CD14-positive monocyte (primary cell): ENCODE measurements around the gene KDM5C. TPM values are rescaled to one million over a fixed set of nuclear protein-coding genes. Genes with fewer than 3 reads are reported as not detected.

Source experiments
- DNase-seq, 3 donors: peaks; one replicate each; pipeline ENCODE4 v3.0.0-alpha.2; 2011 to 2022
- H2AFZ ChIP-seq: 2 replicates; pipeline ENCODE4 v1.6.0; 2012; ENCODE audit warnings: mild to moderate bottlenecking, low read depth, low read length, inconsistent platforms; ENCODE audit not compliant: insufficient read depth, poor library complexity, severe bottlenecking
- H3K27ac ChIP-seq, 2 donors: 1 replicate in 1 of 2; 2 replicates in 1 of 2; pipeline ENCODE4 v1.5.1; 2012 to 2013; ENCODE audit warnings: low read length in 2 of 2, control low read depth in 1 of 2, inconsistent platforms in 1 of 2, low read depth in 1 of 2, mild to moderate bottlenecking in 1 of 2
- H3K27me3 ChIP-seq, 2 donors: one replicate each; pipeline versions ENCODE4 v1.6.0 to v1.6.1; 2011 to 2013; ENCODE audit warnings: low read length in 2 of 2; ENCODE audit not compliant: control insufficient read depth in 2 of 2, insufficient read depth in 2 of 2
- H3K36me3 ChIP-seq, 2 donors: replicated peaks in 1 of 2; 1 replicate in 1 of 2; 2 replicates in 1 of 2; pipeline versions ENCODE4 v1.5.1 to v1.6.1; 2012 to 2013; ENCODE audit warnings: low read length in 2 of 2, control low read depth in 1 of 2, inconsistent platforms in 1 of 2, mild to moderate bottlenecking in 1 of 2; ENCODE audit not compliant: insufficient read depth in 2 of 2, control insufficient read depth in 1 of 2
- H3K4me1 ChIP-seq, 2 donors: 1 replicate in 1 of 2; 2 replicates in 1 of 2; pipeline versions ENCODE4 v1.5.1 to v1.6.1; 2012 to 2013; ENCODE audit warnings: low read length in 2 of 2, control low read depth in 1 of 2, inconsistent platforms in 1 of 2, mild to moderate bottlenecking in 1 of 2, moderate library complexity in 1 of 2; ENCODE audit not compliant: insufficient read depth in 2 of 2, control insufficient read depth in 1 of 2
- H3K4me2 ChIP-seq: replicated peaks from 2 replicates; pipeline ENCODE3; 2012; ENCODE audit warnings: low read length, moderate library complexity, mild to moderate bottlenecking; ENCODE audit not compliant: poor library complexity, severe bottlenecking; ENCODE audit errors: extremely low read depth
- H3K4me3 ChIP-seq, 3 experiments: fragments of 200-600 bp in 1 of 3; sonication (generic) in 1 of 3; replicated peaks in 1 of 3; 1 replicate in 2 of 3; 2 replicates in 1 of 3; pipeline ENCODE4 v1.5.1; 2011 to 2013; ENCODE audit warnings: low read length in 3 of 3, mild to moderate bottlenecking in 3 of 3, control low read depth in 2 of 3, low read depth in 2 of 3, inconsistent platforms in 1 of 3, moderate library complexity in 1 of 3
- H3K79me2 ChIP-seq: 2 replicates; pipeline ENCODE4 v1.6.0; 2012; ENCODE audit warnings: mild to moderate bottlenecking, control low read depth, inconsistent platforms, low read length, moderate library complexity; ENCODE audit not compliant: insufficient read depth
- H3K9ac ChIP-seq: 2 replicates; pipeline ENCODE4 v1.6.0; 2017; ENCODE audit warnings: low read length, mild to moderate bottlenecking; ENCODE audit not compliant: insufficient read depth, poor library complexity, severe bottlenecking
- H3K9me3 ChIP-seq, 2 donors: replicated peaks in 1 of 2; 1 replicate in 1 of 2; 2 replicates in 1 of 2; pipeline versions ENCODE4 v1.5.1 to v1.6.1; 2012 to 2013; ENCODE audit warnings: low read length in 2 of 2, control low read depth in 1 of 2; ENCODE audit not compliant: control insufficient read depth in 1 of 2, insufficient read depth in 1 of 2
- H4K20me1 ChIP-seq: 2 replicates; pipeline ENCODE4 v1.6.0; 2012; ENCODE audit warnings: mild to moderate bottlenecking, low read length, control low read depth, moderate library complexity; ENCODE audit not compliant: insufficient read depth
- H3K27ac Mint-ChIP-seq, 7 donors: one replicate each; pipeline ENCODE4 v1.8.0; 2020; ENCODE audit warnings: mild to moderate bottlenecking in 7 of 7, mixed read lengths in 7 of 7, moderate library complexity in 6 of 7, inconsistent platforms in 2 of 7
- H3K27me3 Mint-ChIP-seq, 3 donors: one replicate each; pipeline ENCODE4 v1.8.0; 2021 to 2022; ENCODE audit warnings: low read depth in 3 of 3, mild to moderate bottlenecking in 3 of 3, mixed read lengths in 3 of 3, moderate library complexity in 3 of 3, inconsistent platforms in 1 of 3
- H3K36me3 Mint-ChIP-seq, 2 donors: one replicate each; pipeline ENCODE4 v1.8.0; 2020; ENCODE audit warnings: mixed read lengths in 2 of 2, inconsistent platforms in 1 of 2, mild to moderate bottlenecking in 1 of 2
- H3K4me1 Mint-ChIP-seq: one replicate; pipeline ENCODE4 v1.8.0; 2020; ENCODE audit warnings: mild to moderate bottlenecking, mixed read lengths
- H3K4me3 Mint-ChIP-seq, 2 donors: one replicate each; pipeline ENCODE4 v1.8.0; 2020; ENCODE audit warnings: mild to moderate bottlenecking in 2 of 2, mixed read lengths in 2 of 2, moderate library complexity in 1 of 2
- H3K9me3 Mint-ChIP-seq, 7 donors: one replicate each; pipeline ENCODE4 v1.8.0; 2020 to 2022; ENCODE audit warnings: mixed read lengths in 7 of 7, mild to moderate bottlenecking in 6 of 7, moderate library complexity in 6 of 7, inconsistent platforms in 2 of 7
- CTCF ChIP-seq: fragments of 200-600 bp; IDR thresholded peaks from one replicate; pipeline ENCODE4 v1.8.0; 2022; ENCODE audit warnings: antibody characterized with exemption, mild to moderate bottlenecking
- WGBS: methylation state at CpG from one replicate; pipeline ENCODE4 v1.1.5; 2013; ENCODE audit warnings: missing lambda C conversion rate; ENCODE audit not compliant: insufficient coverage; 5-methylcytosine and 5-hydroxymethylcytosine counted together
- intact Hi-C, 2 donors: fragments of 100-400 bp; cut with micrococcal nuclease; formaldehyde crosslinking; loops; one replicate each; pipeline versions ENCODE4 v1.15.0 to v1.15.1; 2023
- polyA plus RNA-seq, 3 donors: library from polyadenylated mRNA; depleted of rRNA in 1 of 3; unstranded in 2 of 3; stranded (reverse) in 1 of 3; fragments of 300-500 nt in 2 of 3; fragments of >200 nt in 1 of 3; fragmentation: Illumina TruSeq in 2 of 3; gene quantifications; 1 replicate in 2 of 3; 2 replicates in 1 of 3; pipeline ENCODE4 v1.2.3, GENCODE V29; 2012 to 2021

Gene KDM5C
- polyA plus RNA-seq, 3 donors: 13.3 to 93.6 (median 16.7) TPM

DNA sequence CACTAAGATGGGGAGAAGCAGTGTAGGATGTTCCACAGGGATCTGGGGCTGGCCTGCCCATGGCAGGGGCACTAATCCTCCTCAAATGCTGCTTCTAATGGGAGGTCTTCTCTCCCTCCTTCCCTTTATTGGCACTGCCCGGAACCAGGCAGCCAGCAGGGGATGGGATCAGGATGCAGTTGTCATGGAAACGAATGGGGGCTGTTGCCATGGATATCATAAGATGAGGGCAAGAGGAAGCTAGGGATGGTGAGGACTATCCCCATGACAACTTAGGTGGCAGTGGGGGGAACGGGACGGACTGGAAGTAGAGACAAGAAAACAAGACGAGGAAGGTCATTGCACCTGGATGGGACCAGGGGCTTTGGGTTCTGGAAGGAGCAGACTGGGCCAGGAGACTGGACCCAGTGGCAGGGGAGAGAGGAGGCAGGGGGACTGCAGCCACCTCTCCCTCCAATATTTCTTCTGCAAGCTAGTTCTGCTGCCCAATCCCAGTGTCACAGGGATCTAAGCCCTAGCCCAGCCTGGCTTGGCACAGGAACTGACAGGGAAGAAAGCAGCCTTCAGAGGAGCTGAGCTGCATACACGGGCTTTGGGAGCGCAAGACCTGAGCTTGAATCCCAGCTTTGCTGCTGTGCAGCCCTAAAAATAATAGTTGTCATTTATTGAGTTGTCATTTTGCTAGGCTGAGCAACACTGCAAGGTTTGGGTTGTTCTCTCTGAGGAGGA is 37.3 kb upstream of the KDM5C start:
- H3K4me3 Mint-ChIP-seq: peak overlapping the region in 1 of 2 donors; percentile 51
- Histone ChIP-seq H2AFZ (no peak overlapping the region), H3K9ac (no peak overlapping the region), H3K79me2 (no peaks in the 10 kb centered on the region), H3K27ac (peak overlapping the region in 1 of 2 donors; percentile 68), H3K9me3 (no peaks in the 10 kb centered on the region), H3K4me1 (peaks cover 64% of the 10 kb centered on the region in 2 donors), H4K20me1 (peaks cover 34% of the 10 kb centered on the region), H3K27me3 (peaks cover 0 to 11% of the 10 kb centered on the region in 2 donors), H3K36me3 (no peaks in the 10 kb centered on the region), H3K4me3 (peak overlapping the region in 1 of 3 experiments; percentile 37), H3K4me2 (peak overlapping the region; percentile 44)
- peaks cover 0 to 25% of the 10 kb centered on the region in 2 donors for H3K36me3 Mint-ChIP-seq
- no peak for TF ChIP-seq CTCF
- peaks cover 0 to 3% (median 0%) of the 10 kb centered on the region in 7 donors for H3K9me3 Mint-ChIP-seq
- peaks cover 66% of the 10 kb centered on the region for H3K4me1 Mint-ChIP-seq
- DNase-seq: no peak
- 68% methylated on average over 3 of the region's 7 CpGs for WGBS
- peaks cover 8 to 65% (median 17%) of the 10 kb centered on the region in 3 donors for H3K27me3 Mint-ChIP-seq
- H3K27ac Mint-ChIP-seq: peak overlapping the region in 6 of 7 donors; percentile 10 to 88 (median 82)
- intact Hi-C loops: no loop called here

DNA sequence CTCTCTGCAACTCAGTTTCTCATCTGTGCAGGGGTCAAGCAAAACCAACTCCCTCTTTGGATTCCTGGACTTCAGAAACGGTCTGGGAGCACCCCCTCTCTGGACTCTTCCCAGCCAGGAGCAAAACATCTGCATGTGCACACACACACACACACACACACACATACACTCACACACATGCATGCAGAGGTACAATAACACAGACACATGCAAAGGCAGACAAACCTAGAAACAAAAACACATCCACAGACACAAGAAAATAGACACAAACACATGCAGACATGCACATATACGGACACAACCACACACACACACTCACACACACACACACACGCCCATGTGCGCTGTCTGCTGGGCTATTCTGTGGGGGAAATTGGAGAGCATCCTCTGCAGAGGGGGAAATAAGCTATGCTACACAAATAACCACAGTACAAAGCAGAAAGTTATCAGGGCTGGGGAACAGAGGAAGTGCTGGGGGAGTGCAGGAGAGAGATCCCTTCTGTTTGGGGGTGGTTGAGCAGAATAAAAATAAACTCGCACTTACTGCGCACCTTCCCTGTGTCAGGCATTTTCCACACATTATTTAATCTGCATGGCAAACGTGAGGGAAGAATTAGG is 36.5 kb upstream of the KDM5C start:
- Histone ChIP-seq H3K9me3 (no peaks in the 10 kb centered on the region), H4K20me1 (peaks cover 43% of the 10 kb centered on the region), H3K36me3 (no peaks in the 10 kb centered on the region), H3K4me1 (peaks cover 55 to 56% of the 10 kb centered on the region in 2 donors), H3K79me2 (no peaks in the 10 kb centered on the region), H3K9ac (no peak overlapping the region), H3K27me3 (peaks cover 0 to 11% of the 10 kb centered on the region in 2 donors), H3K27ac (no peak overlapping the region), H3K4me3 (no peak overlapping the region), H2AFZ (no peak overlapping the region), H3K4me2 (no peak overlapping the region)
- Mint-ChIP-seq H3K36me3 (peaks cover 0 to 25% of the 10 kb centered on the region in 2 donors), H3K4me1 (peaks cover 58% of the 10 kb centered on the region), H3K27ac (peak overlapping the region in 2 of 7 donors; percentile 21 to 61), H3K9me3 (peaks cover 0 to 3% (median 0%) of the 10 kb centered on the region in 7 donors), H3K4me3 (peak overlapping the region in 1 of 2 donors; percentile 51), H3K27me3 (peaks cover 8 to 68% (median 21%) of the 10 kb centered on the region in 3 donors)
- DNase-seq: no peak
- no peak for TF ChIP-seq CTCF
- intact Hi-C loops: no loop called here
- 20% methylated on average over 1 of the region's 7 CpGs for WGBS
